Measurements from ENCODE around the gene DYSF. TPM values are rescaled to one million over a fixed set of nuclear protein-coding genes. Genes with fewer than 3 reads are reported as not detected.

DYSF gene
- total and polyA plus RNA-seq, 9 donors: 2.3 to 16.5 (median 5.1) TPM

GRCh38 chr2:71560638-71561011 is 107.3 kb downstream of the DYSF start:
- Histone ChIP-seq H3K36me3 (no peaks in the 10 kb centered on the region), H3K27me3 (no peaks in the 10 kb centered on the region), H3K9me3 (no peaks in the 10 kb centered on the region), H3K27ac (no peak overlapping the region), H3K4me3 (no peak overlapping the region), H3K4me1 (ENCODE audit: insufficient read depth) (no peaks in the 10 kb centered on the region)
- 19 to 31% (median 26%) methylated on average over 20 of the region's 20 CpGs for WGBS, 3 donors
- intact Hi-C loops (cut with DNase I): no loop called here
- no peak for DNase-seq
- TF ChIP-seq, protein P1, sequence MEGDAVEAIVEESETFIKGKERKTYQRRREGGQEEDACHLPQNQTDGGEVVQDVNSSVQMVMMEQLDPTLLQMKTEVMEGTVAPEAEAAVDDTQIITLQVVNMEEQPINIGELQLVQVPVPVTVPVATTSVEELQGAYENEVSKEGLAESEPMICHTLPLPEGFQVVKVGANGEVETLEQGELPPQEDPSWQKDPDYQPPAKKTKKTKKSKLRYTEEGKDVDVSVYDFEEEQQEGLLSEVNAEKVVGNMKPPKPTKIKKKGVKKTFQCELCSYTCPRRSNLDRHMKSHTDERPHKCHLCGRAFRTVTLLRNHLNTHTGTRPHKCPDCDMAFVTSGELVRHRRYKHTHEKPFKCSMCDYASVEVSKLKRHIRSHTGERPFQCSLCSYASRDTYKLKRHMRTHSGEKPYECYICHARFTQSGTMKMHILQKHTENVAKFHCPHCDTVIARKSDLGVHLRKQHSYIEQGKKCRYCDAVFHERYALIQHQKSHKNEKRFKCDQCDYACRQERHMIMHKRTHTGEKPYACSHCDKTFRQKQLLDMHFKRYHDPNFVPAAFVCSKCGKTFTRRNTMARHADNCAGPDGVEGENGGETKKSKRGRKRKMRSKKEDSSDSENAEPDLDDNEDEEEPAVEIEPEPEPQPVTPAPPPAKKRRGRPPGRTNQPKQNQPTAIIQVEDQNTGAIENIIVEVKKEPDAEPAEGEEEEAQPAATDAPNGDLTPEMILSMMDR (IDR thresholded peaks at IDR 0.05): no peak
- no peak for TF ChIP-seq POLR2A (IDR thresholded peaks at IDR 0.05)
- TF ChIP-seq EP300 (IDR thresholded peaks at IDR 0.05): no peak

DNA sequence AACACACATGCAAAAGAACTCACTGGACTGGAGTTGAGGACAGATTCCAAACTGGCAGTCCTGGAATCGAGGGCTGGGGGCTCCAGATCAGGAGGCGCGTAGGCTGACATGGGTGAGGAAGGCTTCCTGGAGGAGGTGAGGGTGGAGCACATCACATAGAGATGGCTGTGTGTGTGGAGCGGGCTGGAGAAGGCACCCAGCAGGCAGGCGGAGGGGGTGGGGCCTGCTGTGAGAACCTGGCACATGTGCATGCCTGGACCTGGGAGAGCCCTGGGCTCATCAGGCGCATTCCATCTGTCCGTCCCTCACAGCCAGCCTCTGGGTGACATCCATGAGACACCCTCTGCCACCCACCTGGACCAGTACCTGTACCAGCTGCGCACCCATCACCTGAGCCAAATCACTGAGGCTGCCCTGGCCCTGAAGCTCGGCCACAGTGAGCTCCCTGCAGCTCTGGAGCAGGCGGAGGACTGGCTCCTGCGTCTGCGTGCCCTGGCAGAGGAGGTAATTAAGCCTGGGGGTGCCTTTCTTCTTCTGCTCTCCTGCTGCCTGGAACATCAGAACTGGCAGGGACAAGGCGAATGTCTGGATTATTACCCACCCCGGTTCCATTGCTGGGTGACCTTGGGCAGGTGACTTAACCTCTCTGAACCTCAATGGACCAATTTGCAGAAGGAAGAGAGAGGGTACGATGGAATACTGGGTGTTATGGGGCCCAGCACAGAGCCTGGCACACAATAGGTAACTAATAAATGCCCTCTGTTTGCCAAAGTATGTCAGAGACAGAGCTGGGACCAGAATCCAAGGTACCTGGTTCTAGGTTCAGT is 108.3 kb downstream of the DYSF start:
- Histone ChIP-seq H3K27me3 (no peaks in the 10 kb centered on the region), H3K36me3 (no peaks in the 10 kb centered on the region), H3K4me3 (no peak overlapping the region), H3K4me1 (ENCODE audit: insufficient read depth) (no peaks in the 10 kb centered on the region), H3K27ac (no peak overlapping the region), H3K9me3 (no peaks in the 10 kb centered on the region)
- intact Hi-C loops (cut with DNase I): no loop called here
- WGBS, 3 donors: 92 to 96% (median 94%) methylated on average over 15 of the region's 15 CpGs
- DNase-seq: no peak
- TF ChIP-seq, protein P1 (IDR thresholded peaks at IDR 0.05): no peak
- TF ChIP-seq EP300 (IDR thresholded peaks at IDR 0.05) (no peak), POLR2A (IDR thresholded peaks at IDR 0.05) (no peak)

- intact Hi-C loops (cut with DNase I): no loop called here
- no peaks in the 10 kb centered on the region for H3K36me3 ChIP-seq
- no peak overlapping the region for H3K4me3 ChIP-seq
- no peaks in the 10 kb centered on the region for H3K4me1 ChIP-seq (ENCODE audit: insufficient read depth)
- 65 to 72% (median 67%) methylated on average over 7 of the region's 7 CpGs for WGBS, 3 donors
- TF ChIP-seq POLR2A (IDR thresholded peaks at IDR 0.05) (no peak), EP300 (IDR thresholded peaks at IDR 0.05) (no peak)
- TF ChIP-seq, protein P1 (IDR thresholded peaks at IDR 0.05): no peak
- no peak for DNase-seq
- no peaks in the 10 kb centered on the region for H3K9me3 ChIP-seq
- no peak overlapping the region for H3K27ac ChIP-seq
- H3K27me3 ChIP-seq: no peaks in the 10 kb centered on the region
These were observed 109.2 kb downstream of the DYSF start for GRCh38 chr2:71562518-71562917.

DNA sequence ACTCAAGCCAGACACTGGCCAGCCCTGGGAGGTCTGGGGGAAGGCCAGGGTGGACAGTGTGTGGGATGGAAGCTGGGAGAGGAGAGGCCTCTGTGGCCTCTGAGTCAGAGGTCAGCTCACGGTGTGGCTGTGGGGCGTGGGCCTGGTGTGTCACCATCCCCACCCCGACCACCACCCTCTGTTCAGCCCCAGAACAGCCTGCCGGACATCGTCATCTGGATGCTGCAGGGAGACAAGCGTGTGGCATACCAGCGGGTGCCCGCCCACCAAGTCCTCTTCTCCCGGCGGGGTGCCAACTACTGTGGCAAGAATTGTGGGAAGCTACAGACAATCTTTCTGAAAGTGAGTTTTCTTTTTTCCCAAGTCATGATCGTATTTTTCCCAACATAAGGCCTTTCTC is 110.5 kb downstream of the DYSF start:
- H3K36me3 ChIP-seq: no peaks in the 10 kb centered on the region
- intact Hi-C loops (cut with DNase I): no loop called here
- DNase-seq: no peak
- TF ChIP-seq, protein P1 (IDR thresholded peaks at IDR 0.05): no peak
- TF ChIP-seq EP300 (IDR thresholded peaks at IDR 0.05) (no peak), POLR2A (IDR thresholded peaks at IDR 0.05) (no peak)
- H3K27ac ChIP-seq: no peak overlapping the region
- no peaks in the 10 kb centered on the region for H3K9me3 ChIP-seq
- H3K4me1 ChIP-seq (ENCODE audit: insufficient read depth): no peaks in the 10 kb centered on the region
- no peaks in the 10 kb centered on the region for H3K27me3 ChIP-seq
- 93 to 96% (median 93%) methylated on average over 11 of the region's 11 CpGs for WGBS, 3 donors
- H3K4me3 ChIP-seq: no peak overlapping the region
